HG03097 (cell line): Measurements from ENCODE around the gene KANSL1.

Experiments used
- ATAC-seq: cut with Tn5 transposase; IDR thresholded peaks from one replicate; pipeline ENCODE4 v1.9.1; 2021; ENCODE audit not compliant: unreplicated experiment, low FRiP score

Gene KANSL1

DNA sequence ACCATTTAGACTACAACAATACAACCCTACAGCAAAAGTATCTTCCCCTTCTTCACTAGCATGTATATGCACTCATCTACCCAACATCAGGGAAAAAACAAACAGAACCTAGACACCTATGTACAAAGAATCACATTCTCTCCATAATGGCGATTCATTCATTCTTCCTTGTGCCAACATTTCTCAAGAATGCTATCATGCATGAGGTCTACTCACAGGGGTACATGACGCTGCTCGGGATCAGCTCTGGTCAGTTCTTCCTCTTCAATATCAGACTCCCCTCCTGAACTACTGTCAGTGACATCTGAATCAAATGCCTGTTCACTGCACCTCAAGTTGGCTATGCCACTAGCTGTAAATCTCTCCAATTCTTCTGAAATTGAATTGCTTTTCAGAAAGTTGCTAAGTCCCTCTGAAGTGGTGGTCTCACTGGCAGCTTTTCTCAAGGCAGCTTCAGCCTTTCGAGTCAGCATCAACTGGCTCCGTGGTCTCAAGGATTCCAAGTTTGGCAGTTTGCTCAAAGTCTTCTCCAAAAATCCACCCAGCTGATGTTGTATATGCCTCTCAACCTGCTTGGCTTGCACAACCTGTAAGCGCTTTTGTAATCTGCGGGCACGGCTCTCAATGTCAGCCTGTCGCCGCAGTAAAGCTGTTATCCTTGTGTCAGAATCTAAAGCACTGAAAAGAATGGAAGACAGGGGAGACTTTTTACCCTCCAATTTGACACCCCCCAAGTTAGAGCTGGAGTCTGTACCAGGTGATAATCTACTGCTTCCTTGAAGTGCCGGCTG lies 22.4 kb downstream of the KANSL1 start:
- ATAC-seq: no peak

DNA sequence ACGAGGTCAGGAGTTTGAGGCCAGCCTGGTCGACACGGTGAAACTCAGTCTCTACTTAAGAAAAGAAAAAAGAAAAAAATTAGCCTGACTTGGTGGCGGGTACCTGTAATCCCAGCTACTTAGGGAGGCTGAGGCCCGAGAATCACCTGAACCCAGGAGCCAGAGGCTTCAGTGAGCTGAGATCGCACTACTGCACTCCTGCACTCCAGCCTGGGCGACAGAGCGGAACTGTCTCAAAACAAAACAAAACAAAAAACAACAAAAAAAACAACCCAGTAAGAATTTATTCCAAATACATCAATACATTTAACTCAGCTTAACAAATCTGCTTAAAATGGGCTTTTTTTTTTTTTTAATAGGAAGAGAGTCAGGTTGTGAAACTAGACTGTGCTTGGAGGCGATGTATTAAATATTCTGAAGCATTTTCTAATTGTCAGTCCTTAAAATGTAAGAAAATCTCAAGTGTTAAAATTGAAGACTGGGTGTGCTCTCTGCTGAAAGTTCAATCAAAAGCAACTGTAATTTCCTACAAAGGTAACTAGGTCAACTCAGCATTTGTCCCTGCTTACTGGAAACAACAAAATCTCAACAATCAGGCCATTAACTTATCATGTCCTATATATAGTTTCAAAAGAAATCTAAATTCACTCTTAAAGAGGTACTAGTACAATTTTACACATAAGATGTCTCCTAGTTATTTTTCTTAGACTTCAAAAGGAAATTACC lies 23.2 kb downstream of the KANSL1 start:
- ATAC-seq: no peak

DNA sequence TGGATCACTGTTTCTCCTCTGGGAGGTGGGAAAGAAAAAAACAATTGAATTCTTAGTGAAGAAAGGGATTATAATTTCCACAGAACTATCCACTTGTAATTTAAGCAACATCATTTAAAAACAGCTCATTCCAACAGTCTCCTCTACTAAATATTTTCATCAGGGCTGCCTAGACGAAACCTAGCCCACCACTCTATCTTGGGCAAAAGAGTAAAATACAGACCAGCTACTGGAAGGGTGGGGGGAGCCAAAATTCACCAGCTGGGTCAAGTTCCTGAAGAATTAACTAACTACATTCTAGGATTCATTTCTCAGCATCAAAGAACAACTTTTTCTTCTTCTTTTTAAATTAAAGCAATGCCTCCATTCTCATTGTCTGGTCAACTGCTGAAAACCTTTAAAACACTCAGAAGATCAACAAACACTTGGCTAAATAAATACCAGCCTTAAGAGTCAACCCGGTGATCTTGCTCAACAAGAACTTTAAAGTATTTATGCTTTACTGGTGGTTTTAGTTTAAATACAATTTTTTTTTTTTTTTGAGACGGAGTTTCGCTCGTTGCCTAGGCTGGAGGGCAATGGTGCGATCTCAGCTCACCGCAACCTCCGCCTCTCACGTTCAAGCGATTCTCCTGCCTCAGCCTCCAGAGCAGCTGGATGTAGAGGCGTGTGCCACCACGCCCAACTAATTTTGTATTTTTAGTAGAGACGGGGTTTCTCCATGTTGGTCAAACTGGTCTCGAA lies 25.2 kb downstream of the KANSL1 start:
- ATAC-seq: no peak

DNA sequence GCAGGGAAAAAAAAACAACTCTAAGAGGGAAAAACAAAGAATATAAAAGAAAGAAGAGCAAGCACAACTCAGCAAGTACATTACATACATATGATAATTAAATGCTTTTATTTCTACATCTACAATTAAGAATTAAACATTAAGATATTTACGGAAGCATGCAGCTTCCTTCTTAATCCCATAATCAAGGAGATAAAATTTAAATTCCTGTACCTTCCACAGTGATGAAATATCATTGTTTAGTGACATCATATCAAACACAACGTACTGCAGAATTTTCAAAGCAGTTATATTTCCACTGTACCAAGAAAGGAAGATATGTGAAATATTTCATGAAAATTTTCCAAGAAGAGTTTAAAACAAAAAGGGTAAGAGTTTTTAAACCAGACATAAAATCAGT lies 26.0 kb downstream of the KANSL1 start:
- ATAC-seq: no peak

DNA sequence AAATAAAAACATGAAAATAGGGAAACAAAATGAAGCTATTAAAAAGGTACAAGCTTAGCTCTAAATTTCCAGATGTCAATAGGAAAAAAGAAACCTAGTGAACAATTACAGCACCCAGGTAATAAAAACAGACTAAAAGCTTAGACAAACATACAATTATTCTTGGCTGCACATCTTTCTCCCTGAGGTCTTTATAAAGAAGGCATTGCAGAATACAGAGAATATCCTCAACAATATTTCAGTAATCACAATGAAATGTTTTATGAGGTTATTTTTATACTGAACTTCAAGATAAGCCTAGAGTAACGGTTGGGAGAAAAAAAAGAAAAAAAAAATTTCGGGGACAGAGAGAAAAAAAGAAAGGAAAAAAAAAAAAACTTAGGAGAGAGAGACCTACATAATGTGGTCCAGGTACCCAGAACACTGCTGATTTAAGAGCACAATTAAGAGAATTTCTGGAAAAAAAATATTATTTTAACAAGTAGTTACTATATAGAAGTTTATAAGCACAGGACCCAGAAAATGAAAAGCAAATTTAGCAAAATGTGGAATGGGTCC lies 26.5 kb downstream of the KANSL1 start:
- ATAC-seq: no peak

DNA sequence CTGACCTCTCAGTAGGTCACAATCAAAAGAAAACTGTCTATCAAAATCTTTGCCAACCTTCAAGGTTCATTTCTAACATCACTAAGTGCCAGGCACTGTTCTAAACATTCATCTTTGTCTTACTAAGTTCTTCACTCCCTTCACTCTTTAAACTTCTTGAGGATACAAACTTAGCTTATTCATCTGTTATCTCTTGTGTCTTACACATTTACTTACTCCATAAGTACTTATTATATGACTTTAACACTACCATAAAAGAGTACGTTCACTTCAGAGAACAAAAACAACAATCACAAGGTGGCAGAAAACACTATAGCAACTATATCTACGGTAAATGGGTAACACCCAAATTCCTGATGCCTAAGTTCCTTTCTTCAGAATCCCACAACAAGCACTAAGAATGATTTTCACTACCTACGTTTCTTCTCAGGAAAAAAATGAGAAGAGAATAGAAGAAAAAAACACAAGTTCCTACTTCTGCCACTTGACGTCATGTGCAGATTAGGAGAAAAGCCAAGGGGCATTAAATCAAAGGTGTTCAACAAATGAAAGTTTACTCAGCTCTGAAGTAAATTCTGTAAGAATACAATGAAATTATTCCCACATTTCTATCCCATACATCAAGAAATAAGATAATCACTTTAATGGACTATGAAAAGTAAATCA lies 29.2 kb downstream of the KANSL1 start:
- no peak for ATAC-seq

DNA sequence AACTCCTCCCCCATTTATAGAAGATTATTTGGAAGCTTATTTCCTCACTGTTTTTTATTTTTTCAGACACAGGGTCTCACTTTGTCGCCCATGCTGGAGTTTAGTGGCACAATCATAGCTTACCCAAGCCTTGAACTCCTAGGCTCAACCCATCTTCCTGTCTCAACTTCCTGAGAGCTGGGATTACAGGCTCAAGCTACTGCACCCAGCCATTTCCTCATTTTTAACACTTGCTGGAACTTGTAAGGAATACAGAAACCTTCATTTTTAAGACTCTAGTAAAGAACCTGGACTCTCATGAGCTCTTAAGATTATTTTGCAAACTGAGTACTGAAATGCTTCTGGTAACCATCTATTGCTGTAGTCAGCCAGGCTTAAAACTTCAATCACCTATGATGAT lies 29.9 kb downstream of the KANSL1 start:
- no peak for ATAC-seq

DNA sequence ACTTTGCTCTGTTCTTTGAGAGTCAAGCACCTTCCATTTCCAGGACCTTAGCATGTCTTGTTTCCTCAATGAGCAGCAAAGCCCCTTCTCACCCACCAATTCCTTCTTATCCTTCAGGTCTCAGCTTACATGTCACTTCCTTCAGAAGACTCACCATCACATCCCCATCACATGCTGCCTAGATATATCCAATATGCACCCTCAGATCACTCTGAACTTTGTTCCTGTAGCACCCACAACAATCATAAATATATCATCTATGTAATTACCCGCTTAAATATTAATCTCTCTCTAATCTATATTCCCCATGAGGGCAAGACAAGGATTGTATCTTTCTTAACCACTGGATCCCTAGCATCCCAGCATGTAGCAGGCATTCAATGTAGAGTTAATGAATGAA lies 30.4 kb downstream of the KANSL1 start:
- ATAC-seq: no peak

DNA sequence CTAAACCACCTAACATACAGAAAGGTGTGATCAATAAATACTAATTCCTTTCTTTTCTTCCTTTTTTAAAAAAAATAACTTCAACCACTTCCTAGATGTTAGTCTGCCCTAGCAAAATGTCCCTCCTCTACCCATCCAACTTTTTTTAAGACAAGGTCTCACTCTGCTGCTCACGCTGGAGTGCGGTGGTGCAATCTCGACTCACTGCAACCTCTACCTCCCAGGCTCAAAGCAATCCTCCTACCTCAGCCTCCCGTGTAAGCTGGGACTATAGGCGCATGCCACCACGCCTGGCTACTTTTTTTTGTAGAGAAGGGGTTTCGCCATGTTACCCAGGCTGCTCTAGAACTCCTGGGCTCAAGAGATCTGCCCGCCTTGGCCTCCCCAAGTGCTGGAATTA lies 33.1 kb downstream of the KANSL1 start:
- no peak for ATAC-seq

DNA sequence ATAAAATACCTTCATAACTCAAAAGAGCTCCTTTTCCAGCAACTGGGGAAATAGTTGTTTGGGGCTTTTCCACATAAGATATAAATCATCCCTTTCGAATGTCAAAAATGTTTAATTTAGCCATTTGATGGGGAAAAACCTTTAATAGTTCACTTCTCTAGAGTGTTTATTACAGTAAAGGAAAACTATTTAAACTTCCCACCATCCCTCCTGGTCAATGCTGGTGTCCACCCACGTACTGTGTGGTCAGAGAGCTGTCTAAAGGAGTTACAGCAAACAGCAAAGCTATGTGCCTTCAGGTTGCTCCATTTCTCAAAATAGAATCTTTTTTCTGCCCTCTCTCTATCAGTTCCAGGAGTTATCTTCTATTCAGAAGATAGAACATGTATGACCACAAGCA lies 33.5 kb downstream of the KANSL1 start:
- ATAC-seq: no peak

DNA sequence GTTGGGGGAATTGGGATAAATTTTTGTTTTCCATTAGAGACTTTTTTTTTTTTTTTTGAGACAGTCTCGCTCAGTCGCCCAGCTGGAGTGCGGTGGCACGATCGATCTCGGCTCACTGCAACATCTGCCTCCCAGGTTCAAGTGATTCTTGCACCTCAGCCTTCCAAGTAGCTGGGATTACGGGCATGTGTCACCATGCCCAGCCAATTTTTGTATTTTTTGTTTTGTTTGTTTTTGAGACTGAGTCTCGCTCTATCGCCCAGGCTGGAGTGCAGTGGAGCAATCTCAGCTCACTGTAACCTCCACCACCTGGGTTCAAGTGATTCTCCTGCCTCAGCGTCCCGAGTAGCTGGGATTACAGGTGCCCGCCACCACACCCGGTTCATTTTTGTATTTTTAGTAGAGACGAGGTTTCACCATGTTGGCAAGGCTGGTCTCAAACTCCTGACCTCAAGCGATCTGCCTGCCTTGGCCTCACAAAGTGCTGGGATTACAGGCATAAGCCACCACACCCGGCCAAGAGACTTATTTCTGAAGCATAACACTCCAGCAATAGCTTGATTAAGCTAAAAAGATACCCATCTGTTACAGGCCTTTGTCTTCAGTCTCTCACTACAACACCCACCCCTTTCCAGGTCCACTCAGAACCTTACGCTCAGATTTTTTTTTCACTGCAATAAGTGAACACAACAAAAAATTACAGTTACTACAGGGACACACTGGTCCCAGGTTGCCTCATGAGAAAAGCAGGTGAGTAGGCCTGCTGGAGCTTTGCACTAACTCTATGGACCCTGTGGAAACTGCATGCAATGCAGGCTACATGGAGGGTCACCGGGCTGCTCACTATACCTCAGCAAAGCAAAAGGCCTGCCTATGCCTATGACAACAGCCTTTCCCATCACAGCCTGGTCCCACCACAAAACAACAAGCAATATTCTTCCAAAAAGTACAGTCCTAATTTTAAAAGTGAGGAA lies 34.6 kb downstream of the KANSL1 start:
- ATAC-seq: no peak

DNA sequence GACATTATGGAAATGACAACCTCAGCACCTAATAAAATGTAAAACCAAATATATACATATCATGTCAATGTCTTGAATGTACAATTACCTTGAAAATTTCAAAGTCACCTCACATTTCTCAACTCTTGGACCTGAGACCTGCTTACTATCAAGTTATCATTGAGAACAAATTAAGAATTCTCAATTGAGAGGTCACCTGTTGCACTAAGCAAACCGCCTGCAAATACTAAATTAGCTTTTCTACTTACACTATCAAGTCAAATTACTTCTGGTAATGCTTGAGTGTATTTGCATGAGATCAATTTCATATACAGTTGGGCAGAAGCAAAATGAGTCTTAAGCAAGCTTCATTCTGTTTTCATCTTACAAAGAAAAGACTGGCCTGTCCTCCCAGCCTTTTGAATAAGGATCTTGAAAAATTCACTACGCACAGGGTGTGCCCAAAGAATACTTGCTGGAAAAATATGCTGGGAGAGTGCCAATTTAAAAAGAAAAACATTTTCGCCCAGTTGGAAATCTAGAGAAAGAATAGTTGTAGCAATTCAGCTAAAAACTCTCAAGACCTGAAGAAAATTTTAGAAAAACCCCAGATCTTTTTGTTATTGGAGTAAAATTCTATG lies 35.7 kb downstream of the KANSL1 start:
- ATAC-seq: no peak

DNA sequence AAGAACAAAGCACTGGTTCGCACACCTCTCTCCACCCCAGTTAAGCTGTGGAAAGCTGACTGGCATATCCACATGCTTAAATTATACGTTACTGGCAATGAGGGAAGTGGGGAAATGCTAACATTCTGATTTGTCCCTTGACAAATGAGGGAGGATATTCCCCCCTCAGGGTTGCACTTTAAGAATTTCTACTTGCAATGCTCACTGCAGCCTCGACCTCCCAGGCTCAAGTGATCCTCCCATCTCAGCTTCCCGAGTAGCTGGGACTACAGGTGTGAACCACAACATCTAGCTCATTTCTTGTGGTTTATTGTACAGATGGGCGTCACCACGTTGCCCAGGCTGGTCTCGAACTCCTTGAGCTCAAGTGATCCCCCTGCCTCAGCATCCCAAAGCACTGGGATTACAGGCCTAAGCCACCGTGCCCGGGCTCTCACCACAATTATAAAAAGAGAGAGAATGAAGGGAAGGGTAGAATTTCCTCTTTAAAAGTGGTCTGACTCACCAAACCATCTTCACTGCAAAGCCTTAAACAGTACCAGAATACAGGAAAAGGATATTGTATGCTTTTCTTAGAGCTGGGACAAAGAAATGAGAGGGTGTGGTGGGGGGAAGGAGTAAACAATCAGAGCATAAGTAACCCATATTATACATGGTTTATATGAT lies 38.9 kb downstream of the KANSL1 start:
- ATAC-seq: no peak

DNA sequence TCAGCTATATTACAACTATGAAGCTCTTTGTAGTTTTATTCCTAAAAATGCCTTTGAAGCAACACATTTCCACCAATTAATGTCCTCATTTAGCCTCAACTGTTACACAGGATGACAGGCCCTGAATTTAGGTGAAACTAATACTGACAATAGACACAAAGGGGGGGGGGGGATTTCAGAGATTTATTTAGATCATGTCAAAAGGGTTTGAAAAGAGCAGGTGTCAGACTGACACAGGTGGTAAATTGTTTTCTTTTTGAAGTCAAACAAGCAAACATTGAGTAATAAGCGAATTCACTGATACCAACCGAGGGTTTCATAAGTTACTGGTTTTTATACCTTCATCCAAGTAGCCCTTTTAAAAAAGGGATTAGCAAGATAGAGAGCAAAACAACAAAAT lies 40.8 kb downstream of the KANSL1 start:
- ATAC-seq: no peak

DNA sequence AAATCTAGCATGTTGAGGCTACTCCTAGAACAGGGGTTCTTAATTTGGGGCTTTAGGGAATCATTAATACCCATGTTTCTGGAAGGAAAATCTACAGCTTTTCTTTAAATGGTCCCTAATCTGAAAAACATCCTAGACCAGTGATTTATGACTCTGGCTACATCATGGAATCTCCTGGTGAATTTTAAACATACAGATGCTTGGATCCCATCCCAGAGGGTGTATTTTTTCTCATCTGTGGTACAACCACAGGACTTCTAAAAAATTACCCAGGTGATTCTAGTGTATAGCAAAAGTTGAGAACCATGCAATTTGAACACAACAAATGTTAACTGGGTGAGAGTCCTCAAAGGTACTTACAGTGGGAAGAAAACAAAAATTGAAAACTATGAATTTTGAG lies 41.5 kb downstream of the KANSL1 start:
- no peak for ATAC-seq

DNA sequence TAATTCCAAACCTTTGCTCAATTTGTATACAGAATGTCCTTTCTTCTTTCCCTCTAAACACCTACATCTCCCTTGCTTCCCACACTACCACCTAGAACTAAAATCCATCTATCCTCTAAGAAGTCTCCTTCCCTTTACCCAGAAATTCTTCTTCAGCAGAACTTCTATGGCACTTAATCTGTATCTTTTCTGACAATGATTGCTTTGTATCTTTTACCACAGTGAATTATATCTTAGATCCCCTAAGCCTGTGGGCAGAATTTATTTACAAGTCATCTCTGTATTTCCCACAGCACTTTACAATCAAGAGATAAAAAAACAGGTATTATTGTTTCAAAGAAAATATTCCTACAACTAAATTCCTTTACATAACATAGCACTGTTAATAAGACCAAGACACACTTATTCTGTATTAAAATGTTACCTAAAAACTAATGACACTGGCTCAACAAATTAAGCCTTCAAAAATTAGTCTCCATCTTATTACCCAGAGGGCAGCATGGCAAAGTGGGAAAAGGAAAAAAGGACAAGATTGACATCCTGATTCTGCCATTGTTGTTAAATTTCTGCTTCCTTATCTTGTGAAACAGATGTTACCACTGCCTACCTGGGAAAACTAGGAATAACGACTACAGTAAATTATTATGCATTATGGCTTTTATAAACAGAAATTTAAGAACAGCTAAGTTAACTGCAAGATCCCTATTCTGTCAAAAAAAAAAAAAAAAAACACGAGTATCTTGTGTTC lies 42.8 kb downstream of the KANSL1 start:
- no peak for ATAC-seq

DNA sequence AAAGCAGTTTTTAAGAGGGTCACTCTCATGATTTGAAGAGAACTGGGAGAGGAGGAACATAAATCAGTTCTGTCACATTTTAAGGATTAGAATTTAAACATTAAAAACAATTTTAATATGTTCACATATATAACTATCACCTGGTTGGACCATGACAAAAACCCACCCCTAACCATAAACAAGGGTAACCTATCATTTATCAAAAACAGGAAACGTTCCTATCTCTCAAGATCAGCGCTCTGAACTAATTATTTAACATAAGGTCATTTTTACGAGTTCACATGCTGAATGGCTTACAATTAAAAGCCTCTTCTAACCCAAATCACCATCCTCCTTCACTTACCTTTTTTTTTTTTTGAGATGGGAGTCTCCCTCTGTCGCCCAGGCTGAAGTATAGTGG lies 45.0 kb downstream of the KANSL1 start:
- no peak for ATAC-seq

DNA sequence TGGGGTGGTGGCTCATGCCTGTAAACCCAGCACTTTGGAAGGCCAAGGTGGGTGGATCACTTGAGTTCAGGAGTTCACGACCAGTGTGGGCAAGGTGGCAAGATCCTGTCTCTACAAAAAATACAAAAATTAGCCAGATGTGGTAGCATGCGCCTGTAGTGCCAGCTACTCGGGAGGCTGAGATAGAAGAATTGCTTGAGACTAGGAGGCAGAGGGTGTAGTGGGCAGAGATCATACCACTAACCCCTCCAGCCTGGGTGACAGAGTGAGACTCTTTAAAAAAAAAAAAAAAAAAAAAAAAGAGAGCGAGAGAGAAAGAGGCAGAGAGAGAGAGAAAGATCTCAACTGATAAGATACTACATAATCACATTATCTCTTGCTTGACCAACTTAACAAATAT lies 45.9 kb downstream of the KANSL1 start:
- ATAC-seq: no peak
